Lower leg skin (tissue), 3 donors: Measurements from ENCODE around the gene ISCA2.

ENCODE experiments used
- CTCF ChIP-seq, 3 donors: fragments of 450-650 bp; IDR thresholded peaks; one replicate each; pipeline ENCODE4 v1.5.1; 2016; ENCODE audit warnings: antibody characterized with exemption in 3 of 3, mild to moderate bottlenecking in 3 of 3, moderate library complexity in 2 of 3
- POLR2A ChIP-seq, 2 donors: fragments of 450-650 bp; IDR thresholded peaks; one replicate each; pipeline ENCODE4 v1.6.1; 2016 to 2017; ENCODE audit warnings: antibody characterized with exemption in 2 of 2, mild to moderate bottlenecking in 1 of 2, moderate library complexity in 1 of 2

GRCh38 chr14:74508844-74509428, 15.4 kb downstream of the ISCA2 start:
- TF ChIP-seq CTCF (IDR thresholded peaks at IDR 0.05) (no peak), POLR2A (IDR thresholded peaks at IDR 0.05) (no peak)
